LNCAP (cell line): Measurements from ENCODE around the gene SIPA1L3.

ENCODE experiments used
- CTCF ChIP-seq: fragments of 450-650 bp; IDR thresholded peaks from 2 replicates; pipeline ENCODE4 v1.5.1; 2017; ENCODE audit warnings: mild to moderate bottlenecking

SIPA1L3 gene

GRCh38 chr19:37998801-37999308, 91.8 kb downstream of the SIPA1L3 start:
- no peak for TF ChIP-seq CTCF

GRCh38 chr19:37999309-38000213, 92.6 kb downstream of the SIPA1L3 start:
- no peak for TF ChIP-seq CTCF

- TF ChIP-seq CTCF, result no peak
Observed at GRCh38 chr19:38001158-38001781, 94.3 kb downstream of the SIPA1L3 start.

- no peak for TF ChIP-seq CTCF
Observed at GRCh38 chr19:38003438-38004185, 96.6 kb downstream of the SIPA1L3 start.

- no peak for TF ChIP-seq CTCF
Observed at GRCh38 chr19:38004186-38004520, 97.1 kb downstream of the SIPA1L3 start.

GRCh38 chr19:38004521-38005223, 97.7 kb downstream of the SIPA1L3 start:
- no peak for TF ChIP-seq CTCF

- TF ChIP-seq CTCF, result no peak
Observed at GRCh38 chr19:38005224-38005614, 98.2 kb downstream of the SIPA1L3 start.
